Lung (tissue), 12 donors: Measurements from ENCODE around the gene BUB3. TPM values are rescaled to one million over a fixed set of nuclear protein-coding genes. Genes with fewer than 3 reads are reported as not detected.

Experiments
- ATAC-seq: fragments of 200-7000 bp; cut with Tn5 transposase; one replicate; pipeline ENCODE4 v1.9.1; 2020; ENCODE audit warnings: moderate number of reproducible peaks; ENCODE audit not compliant: insufficient read depth, low FRiP score
- DNase-seq, 3 donors: peaks; one replicate each; pipeline ENCODE4 v3.0.0-alpha.2; 2013 to 2017
- H3K27ac ChIP-seq, 2 donors: one replicate each; pipeline ENCODE4 v1.5.1; 2013; ENCODE audit warnings: mild to moderate bottlenecking in 2 of 2, moderate library complexity in 2 of 2, control low read depth in 1 of 2, inconsistent platforms in 1 of 2, low read depth in 1 of 2, low read length in 1 of 2
- H3K27me3 ChIP-seq, 3 donors: one replicate each; pipeline ENCODE4 v1.5.1; 2013; ENCODE audit warnings: low read length in 2 of 3; ENCODE audit not compliant: control insufficient read depth in 3 of 3, insufficient read depth in 3 of 3
- H3K36me3 ChIP-seq, 4 donors: one replicate each; pipeline ENCODE4 v1.5.1; 2013; ENCODE audit warnings: low read length in 4 of 4, mild to moderate bottlenecking in 1 of 4, moderate library complexity in 1 of 4; ENCODE audit not compliant: control insufficient read depth in 4 of 4, insufficient read depth in 4 of 4
- H3K4me1 ChIP-seq, 5 donors: one replicate each; pipeline ENCODE4 v1.5.1; 2013; ENCODE audit warnings: low read length in 5 of 5, mild to moderate bottlenecking in 2 of 5, moderate library complexity in 1 of 5; ENCODE audit not compliant: control insufficient read depth in 5 of 5, insufficient read depth in 5 of 5
- H3K4me3 ChIP-seq: one replicate; pipeline ENCODE4 v1.5.1; 2013; ENCODE audit warnings: mild to moderate bottlenecking, control low read depth, moderate library complexity
- H3K9ac ChIP-seq, 2 donors: one replicate each; pipeline ENCODE4 v1.5.1; 2013; ENCODE audit warnings: low read length in 2 of 2, control low read depth in 1 of 2; ENCODE audit not compliant: insufficient read depth in 1 of 2
- H3K9me3 ChIP-seq, 4 donors: one replicate each; pipeline ENCODE4 v1.5.1; 2013; ENCODE audit warnings: low read length in 3 of 4, mild to moderate bottlenecking in 1 of 4, moderate library complexity in 1 of 4; ENCODE audit not compliant: control insufficient read depth in 4 of 4, insufficient read depth in 3 of 4
- WGBS, 2 donors: extraction: QIAGEN DNeasy Blood & Tissue Kit; methylation state at CpG; one replicate each; pipeline ENCODE4 v1.1.7; 2013; 5-methylcytosine and 5-hydroxymethylcytosine counted together
- polyA plus RNA-seq, 2 donors: library from polyadenylated mRNA; stranded (reverse); fragments of 200-250 nt; gene quantifications; one replicate each; pipeline ENCODE4 v1.2.1, GENCODE V29; 2013
- total RNA-seq, 2 donors: library from RNA; depleted of rRNA in 1 of 2; stranded (reverse); fragments of >200 nt in 1 of 2; gene quantifications; one replicate each; pipeline ENCODE4 v1.2.1, GENCODE V29; 2014 to 2021
- TF ChIP-seq, protein P1 (sequence below): IDR thresholded peaks from 2 replicates; pipeline ENCODE4 v1.5.1; 2012; ENCODE audit warnings: mild to moderate bottlenecking; ENCODE audit errors: control extremely low read depth, extremely low read depth
- donor health status: control.
- donor health status: control.
- donor health status: Bipolar disorder and iron deficiency.
- donor health status: healthy.
- donor health status: DM: yes; HTN: yes; CAD: no.

The BUB3 gene
- total and polyA plus RNA-seq, 4 donors = 35.4 to 114 (median 64.1) TPM

DNA sequence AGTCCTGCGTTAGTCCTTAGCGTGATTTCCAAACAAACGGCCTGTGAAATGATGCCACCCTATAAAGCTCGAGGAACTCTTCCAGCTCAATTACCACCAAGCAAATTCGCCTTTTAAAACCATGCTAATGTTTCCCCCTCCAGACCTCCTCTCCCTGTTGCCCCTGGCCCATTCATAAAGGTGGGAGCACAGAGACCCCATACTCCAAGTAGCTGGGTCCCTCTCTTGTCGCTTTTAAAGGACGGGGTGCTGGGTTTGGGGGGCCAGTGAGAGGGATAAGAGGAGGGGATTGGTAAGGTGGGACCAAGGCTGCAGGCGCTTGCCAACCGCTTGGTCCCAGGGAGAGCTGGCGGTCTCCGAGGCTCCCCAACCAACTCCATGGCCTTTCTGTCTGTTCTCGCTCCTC is 5.0 kb upstream of the BUB3 start:
- TF ChIP-seq, protein P1, sequence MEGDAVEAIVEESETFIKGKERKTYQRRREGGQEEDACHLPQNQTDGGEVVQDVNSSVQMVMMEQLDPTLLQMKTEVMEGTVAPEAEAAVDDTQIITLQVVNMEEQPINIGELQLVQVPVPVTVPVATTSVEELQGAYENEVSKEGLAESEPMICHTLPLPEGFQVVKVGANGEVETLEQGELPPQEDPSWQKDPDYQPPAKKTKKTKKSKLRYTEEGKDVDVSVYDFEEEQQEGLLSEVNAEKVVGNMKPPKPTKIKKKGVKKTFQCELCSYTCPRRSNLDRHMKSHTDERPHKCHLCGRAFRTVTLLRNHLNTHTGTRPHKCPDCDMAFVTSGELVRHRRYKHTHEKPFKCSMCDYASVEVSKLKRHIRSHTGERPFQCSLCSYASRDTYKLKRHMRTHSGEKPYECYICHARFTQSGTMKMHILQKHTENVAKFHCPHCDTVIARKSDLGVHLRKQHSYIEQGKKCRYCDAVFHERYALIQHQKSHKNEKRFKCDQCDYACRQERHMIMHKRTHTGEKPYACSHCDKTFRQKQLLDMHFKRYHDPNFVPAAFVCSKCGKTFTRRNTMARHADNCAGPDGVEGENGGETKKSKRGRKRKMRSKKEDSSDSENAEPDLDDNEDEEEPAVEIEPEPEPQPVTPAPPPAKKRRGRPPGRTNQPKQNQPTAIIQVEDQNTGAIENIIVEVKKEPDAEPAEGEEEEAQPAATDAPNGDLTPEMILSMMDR = no peak
- peaks cover 0 to 31% (median 10%) of the 10 kb centered on the region in 5 donors for H3K4me1 ChIP-seq
- peaks cover 0 to 12% (median 0%) of the 10 kb centered on the region in 4 donors for H3K9me3 ChIP-seq
- H3K36me3 ChIP-seq = no peaks in the 10 kb centered on the region
- H3K27ac ChIP-seq = no peak overlapping the region
- 4 to 7% methylated on average over 12 of the region's 12 CpGs for WGBS, 2 donors
- peaks cover 23 to 88% (median 76%) of the 10 kb centered on the region in 3 donors for H3K27me3 ChIP-seq
- DNase-seq (no peak), ATAC-seq (no peak)
- H3K4me3 ChIP-seq = no peak overlapping the region
- no peak overlapping the region for H3K9ac ChIP-seq

DNA sequence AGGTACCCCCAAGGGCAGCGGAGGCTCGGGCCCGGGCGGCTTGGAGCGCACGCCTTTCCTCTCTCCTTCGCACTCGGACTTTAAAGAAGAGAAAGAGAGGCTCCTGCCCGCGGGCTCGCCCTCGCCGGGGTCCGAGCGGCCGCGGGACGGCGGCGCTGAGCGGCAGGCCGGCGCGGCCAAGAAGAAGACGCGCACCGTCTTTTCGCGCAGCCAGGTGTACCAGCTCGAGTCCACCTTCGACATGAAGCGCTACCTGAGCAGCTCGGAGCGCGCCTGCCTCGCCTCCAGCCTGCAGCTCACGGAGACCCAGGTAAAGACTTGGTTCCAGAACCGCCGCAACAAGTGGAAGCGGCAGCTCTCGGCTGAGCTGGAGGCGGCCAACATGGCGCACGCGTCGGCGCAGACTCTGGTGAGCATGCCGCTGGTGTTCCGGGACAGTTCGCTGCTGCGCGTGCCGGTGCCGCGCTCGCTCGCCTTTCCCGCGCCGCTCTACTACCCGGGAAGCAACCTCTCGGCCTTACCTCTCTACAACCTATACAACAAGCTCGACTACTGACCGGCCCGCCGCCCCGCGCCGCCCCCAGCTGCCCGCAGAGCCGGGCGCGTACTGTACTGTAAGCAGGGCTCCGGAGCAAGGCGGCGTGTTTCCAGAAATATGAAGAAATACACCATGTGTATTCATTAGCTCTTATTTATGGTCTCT is 4.5 kb upstream of the BUB3 start:
- 1 to 2% methylated on average over 75 to 76 of the region's 76 CpGs for WGBS, 2 donors
- ATAC-seq (no peak), DNase-seq (peak in 1 of 3 donors; percentile 53)
- peaks cover 0 to 31% (median 10%) of the 10 kb centered on the region in 5 donors for H3K4me1 ChIP-seq
- no peak overlapping the region for H3K27ac ChIP-seq
- H3K9me3 ChIP-seq = peaks cover 0 to 12% (median 0%) of the 10 kb centered on the region in 4 donors
- TF ChIP-seq, protein P1 = no peak
- H3K27me3 ChIP-seq = peaks cover 23 to 82% (median 70%) of the 10 kb centered on the region in 3 donors
- H3K4me3 ChIP-seq = peak overlapping the region; percentile 33
- H3K36me3 ChIP-seq = peaks cover 0 to 3% (median 0%) of the 10 kb centered on the region in 4 donors
- no peak overlapping the region for H3K9ac ChIP-seq

DNA sequence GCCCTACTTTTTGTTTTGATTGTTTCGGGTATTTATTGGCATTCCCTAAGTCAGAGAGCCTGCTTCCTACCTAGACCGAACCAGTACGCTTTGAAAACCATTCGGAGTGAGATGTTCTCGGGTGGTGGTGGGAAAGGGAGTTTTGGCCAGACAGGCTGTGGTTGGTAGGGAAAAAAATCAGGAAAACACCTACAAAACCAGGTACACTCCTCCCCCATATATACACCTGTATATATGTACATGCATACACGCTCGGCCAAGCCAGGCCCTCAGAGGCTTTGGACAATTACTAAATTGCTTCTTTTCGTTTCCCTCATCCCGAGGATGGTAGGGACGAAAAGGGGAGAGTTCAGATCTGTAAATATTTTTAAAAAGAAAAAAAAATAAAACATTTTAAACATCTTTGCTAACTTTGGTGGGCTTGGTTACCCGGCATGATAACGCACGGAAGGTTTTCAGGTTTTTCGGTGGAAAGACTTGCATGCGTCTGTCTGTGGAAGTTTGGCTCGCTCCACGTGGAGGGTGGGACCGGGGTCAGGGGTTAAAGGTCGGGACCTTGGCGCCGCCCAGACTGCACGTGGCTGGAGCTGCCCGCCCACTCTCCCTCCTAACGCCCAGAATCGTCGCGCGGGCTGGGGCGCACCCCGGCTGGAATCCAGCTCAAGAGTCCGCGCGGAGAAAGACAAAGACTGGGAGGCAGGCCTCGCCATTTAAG is 3.8 kb upstream of the BUB3 start:
- no peak overlapping the region for H3K9ac ChIP-seq
- peaks cover 0 to 3% (median 0%) of the 10 kb centered on the region in 4 donors for H3K36me3 ChIP-seq
- peaks cover 23 to 75% (median 63%) of the 10 kb centered on the region in 3 donors for H3K27me3 ChIP-seq
- 5 to 9% methylated on average over 34 of the region's 34 CpGs for WGBS, 2 donors
- peaks cover 0 to 8% (median 0%) of the 10 kb centered on the region in 4 donors for H3K9me3 ChIP-seq
- H3K27ac ChIP-seq = no peak overlapping the region
- H3K4me1 ChIP-seq = peaks cover 4 to 28% (median 16%) of the 10 kb centered on the region in 5 donors
- DNase-seq (no peak), ATAC-seq (no peak)
- TF ChIP-seq, protein P1 = no peak
- H3K4me3 ChIP-seq = no peak overlapping the region
